GM18867 (cell line): ENCODE data around the gene BEAN1.
A peak's percentile ranks its signal among the peaks of the same experiment; 100 is the strongest.

ENCODE experiments used
- ATAC-seq: cut with Tn5 transposase; IDR thresholded peaks from one replicate; pipeline ENCODE4 v1.9.1; 2021; ENCODE audit warnings: mild to moderate bottlenecking, moderate library complexity; ENCODE audit not compliant: unreplicated experiment

BEAN1 gene

DNA sequence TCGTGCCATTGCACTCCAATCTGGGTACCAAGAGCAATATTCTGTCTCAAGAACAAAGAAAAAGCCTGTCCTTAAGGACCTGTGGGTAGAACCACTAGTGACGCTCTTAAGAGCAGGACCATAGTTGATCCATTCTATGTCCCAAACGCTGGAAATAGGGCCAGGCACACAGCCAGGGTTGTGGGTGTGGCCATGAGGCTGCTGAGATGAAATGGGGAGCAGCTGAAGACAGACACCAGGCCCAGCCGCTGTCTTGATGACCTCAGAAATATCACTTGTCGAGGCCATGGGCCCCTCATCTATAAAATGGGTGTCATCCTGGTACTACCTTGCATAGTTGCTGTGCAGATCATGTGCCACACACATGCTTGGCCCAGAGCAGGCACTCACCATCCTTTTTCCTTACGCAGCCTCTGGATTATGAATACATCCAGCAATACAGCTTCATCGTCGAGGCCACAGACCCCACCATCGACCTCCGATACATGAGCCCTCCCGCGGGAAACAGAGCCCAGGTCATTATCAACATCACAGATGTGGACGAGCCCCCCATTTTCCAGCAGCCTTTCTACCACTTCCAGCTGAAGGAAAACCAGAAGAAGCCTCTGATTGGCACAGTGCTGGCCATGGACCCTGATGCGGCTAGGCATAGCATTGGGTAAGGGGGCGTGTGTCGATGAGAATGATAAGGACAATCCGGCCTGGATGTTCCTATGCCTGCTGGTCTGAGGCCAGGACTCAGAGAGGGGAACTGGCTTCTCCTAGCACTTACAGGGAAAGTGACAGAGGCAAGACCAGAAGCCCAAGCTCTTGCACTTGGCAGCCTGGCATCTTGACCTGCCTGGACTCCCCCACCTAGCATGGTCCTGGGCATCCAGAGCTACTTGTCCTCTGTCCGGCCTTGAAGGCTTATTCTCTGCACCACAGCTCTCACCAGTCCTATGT is 35.1 kb upstream of the BEAN1 start:
- no peak for ATAC-seq

GRCh38 chr16:66395806-66396555 is 31.1 kb upstream of the BEAN1 start:
- no peak for ATAC-seq

DNA sequence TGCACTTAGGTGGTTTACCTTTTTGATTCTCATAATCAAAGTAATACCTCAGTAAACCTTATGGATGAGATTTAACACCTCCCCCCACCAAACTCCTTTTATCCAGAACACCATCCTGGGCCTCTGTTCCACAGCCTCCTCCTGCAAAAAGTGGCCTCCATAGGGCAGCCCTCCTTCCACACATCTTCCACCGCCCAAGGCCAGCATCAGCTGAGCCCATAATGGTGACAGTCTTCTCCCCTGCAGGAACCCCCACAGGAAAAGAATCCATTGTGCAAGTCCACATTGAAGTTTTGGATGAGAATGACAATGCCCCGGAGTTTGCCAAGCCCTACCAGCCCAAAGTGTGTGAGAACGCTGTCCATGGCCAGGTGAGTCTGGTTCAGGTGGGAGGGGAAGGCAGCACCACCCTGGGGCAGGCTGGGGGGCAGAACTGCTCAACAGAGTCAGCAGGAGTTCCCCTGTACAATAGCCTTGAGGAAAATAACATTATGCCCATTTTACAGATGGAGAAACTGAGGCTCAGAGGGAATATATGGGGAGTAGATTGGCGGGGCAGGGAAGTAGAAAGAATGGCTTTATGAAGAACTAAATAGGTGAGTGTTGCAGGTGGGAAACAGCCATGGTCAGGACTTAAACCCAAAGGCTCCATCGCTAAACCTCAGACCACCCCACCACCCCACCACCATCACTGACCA is 29.2 kb upstream of the BEAN1 start:
- ATAC-seq, result no peak

GRCh38 chr16:66399031-66399430 is 28.1 kb upstream of the BEAN1 start:
- ATAC-seq, result no peak

GRCh38 chr16:66399930-66400329 is 27.2 kb upstream of the BEAN1 start:
- ATAC-seq, result no peak

DNA sequence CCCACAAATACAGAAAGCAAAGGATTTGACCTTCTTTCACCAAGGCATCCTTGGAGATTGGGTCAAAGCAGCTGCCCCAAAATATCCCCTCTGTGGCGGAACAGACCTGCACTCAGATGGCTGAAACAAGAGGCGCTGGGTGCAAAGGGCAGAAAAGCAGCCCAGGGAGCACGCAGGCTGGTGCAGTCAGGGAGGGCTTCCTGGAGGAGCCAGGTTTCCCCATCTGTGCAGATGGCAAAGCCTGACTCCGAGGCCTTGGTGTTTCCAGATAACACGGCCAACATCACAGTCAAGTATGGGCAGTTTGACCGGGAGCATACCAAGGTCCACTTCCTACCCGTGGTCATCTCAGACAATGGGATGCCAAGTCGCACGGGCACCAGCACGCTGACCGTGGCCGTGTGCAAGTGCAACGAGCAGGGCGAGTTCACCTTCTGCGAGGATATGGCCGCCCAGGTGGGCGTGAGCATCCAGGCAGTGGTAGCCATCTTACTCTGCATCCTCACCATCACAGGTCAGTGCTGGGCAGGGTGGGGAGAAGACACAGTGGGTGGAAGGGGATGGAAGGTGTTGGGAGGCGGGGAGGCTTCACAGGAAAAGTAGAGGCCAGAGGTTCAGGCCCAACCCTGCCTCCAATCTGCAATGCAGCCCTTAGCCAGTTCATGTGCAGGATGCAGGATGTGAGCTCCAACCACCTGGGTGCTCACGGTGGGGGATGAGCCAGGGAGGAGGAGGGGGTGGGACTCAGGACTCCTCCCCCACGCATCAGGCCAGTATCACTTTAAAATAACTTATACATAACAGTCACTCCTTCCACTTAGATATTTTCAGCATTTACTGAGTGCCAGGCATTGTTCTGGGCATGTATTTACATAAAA is 26.4 kb upstream of the BEAN1 start:
- no peak for ATAC-seq

- ATAC-seq, result no peak
Observed at GRCh38 chr16:66401610-66402009, 25.5 kb upstream of the BEAN1 start.

DNA sequence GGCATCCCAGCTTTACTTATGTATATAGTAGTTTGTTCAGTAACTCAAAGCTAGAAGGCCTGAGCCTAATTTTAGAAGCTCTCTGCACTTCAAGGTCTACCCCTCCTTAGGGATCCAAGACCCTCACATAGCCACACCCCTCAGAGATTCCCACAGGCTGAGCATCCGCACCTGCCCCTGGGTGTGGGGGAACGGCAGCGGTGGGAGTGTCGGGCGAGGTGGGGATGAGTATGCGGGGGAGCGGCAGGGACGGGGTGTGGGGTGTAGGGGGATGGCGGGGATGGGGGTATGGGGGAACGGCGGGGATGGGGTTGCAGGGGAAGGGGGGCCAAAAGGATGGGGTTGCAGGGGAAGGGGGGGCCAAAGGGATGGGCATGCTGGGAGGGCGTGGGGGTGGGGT is 24.9 kb upstream of the BEAN1 start:
- no peak for ATAC-seq

DNA sequence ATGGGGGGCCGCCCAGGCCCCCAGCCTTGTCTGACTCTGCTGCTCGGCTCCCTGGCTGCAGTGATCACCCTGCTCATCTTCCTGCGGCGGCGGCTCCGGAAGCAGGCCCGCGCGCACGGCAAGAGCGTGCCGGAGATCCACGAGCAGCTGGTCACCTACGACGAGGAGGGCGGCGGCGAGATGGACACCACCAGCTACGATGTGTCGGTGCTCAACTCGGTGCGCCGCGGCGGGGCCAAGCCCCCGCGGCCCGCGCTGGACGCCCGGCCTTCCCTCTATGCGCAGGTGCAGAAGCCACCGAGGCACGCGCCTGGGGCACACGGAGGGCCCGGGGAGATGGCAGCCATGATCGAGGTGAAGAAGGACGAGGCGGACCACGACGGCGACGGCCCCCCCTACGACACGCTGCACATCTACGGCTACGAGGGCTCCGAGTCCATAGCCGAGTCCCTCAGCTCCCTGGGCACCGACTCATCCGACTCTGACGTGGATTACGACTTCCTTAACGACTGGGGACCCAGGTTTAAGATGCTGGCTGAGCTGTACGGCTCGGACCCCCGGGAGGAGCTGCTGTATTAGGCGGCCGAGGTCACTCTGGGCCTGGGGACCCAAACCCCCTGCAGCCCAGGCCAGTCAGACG is 24.4 kb upstream of the BEAN1 start:
- ATAC-seq, result no peak

- ATAC-seq, result no peak
Observed at GRCh38 chr16:66403531-66404145, 23.5 kb upstream of the BEAN1 start.

DNA sequence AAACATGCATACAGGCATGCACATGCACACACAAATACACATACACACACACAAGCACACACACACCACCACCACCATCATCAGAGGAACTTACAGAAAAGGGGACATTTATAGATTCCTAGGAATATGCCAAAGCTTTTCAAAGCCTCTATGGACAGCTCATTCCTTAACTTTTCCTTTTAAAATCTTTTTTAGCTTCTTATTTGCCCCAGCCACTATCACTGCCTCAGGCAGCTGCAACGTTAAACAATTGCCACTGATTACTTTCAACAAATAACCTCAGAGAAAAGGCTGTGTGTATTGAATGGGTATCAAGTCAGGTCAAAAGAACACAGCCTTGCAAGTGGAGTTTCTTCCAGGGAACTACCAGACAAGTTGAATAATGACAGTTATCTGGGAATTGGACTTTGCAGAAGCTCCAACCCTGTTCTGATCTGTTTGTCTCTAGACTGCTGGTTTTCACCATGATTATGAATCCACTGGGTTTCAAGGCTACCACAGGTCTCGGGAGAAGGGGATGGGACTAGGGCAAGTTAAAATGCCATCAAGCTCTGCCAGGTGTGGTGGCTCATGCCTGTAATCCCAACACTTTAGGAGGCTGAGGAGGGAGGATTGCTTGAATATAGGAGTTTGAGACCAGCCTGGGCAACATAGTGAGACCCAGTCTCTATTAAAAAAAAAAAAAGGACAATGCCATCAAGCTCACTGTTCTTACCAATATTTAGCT is 21.9 kb upstream of the BEAN1 start:
- ATAC-seq, result no peak

GRCh38 chr16:66406534-66407221 is 20.4 kb upstream of the BEAN1 start:
- ATAC-seq, result peak; percentile 83

GRCh38 chr16:66408163-66409048 is 18.7 kb upstream of the BEAN1 start:
- no peak for ATAC-seq

DNA sequence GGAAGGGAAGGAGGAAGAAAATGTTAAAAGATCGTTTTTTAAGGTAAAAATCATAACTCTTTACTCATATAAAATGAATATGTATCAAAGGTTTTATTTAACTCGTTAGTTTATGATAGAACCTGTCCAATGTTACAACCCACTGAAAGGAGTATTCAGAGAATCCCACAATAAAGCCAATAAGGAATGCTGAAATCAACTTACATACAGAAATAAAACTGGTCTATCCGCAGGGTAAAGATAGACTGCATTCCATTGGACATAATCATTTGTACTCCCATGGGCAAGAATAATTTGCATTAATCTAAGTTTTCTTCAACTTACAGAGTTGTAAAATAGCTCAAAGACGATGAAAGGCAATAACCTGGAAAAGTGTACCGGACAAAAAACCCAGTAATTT is 17.9 kb upstream of the BEAN1 start:
- no peak for ATAC-seq

DNA sequence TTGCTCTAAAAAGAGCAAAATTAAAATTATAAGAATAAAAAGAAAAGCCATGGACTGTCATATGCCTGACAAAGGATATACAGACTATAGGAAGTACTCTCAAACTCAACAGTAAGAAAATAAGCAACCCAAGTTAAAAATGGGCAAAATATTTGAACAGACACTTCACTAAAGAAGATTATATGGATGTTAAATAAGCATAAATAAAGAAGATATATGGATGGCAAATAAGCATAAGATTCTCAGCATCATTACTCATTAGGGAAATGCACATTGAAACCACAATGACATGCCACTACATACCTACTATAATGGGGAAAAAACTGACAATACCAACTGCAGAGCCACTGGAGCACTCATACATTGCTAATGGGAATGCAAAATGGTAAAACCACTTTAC is 14.9 kb upstream of the BEAN1 start:
- ATAC-seq, result no peak

GRCh38 chr16:66414891-66415290 is 12.2 kb upstream of the BEAN1 start:
- no peak for ATAC-seq

GRCh38 chr16:66416136-66416535 is 11.0 kb upstream of the BEAN1 start:
- no peak for ATAC-seq
